Measurements from ENCODE around the gene FAM204A. TPM values are rescaled to one million over a fixed set of nuclear protein-coding genes. Genes with fewer than 3 reads are reported as not detected.

FAM204A gene
- total and polyA plus RNA-seq, 4 donors = 39.4 to 75.0 (median 53.2) TPM

DNA sequence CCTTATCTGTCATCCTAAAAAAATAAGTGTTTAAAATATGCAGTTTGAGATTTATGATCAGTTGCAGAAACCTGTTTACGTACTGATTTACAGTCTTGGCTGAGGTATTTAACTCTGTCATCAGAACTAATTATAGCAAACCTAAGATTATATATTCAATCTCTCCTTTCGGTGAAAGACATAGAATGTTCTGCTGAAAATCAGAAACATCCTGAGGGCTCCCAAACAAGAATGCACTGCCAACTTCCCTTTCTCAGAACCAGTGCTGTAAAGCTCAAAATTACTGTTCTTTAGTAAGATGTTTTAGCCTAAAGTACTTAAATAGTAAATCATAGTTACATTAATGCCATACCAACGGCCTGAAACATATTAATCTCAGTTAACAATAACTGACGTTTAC is 34.3 kb downstream of the FAM204A start:
- 72 to 79% methylated on average over 4 of the region's 4 CpGs for WGBS, 2 donors
- H3K27ac ChIP-seq (ENCODE audit: low read depth in 1 of 2, low read length in 1 of 2) = no peak overlapping the region
- H3K27me3 ChIP-seq (ENCODE audit: control insufficient read depth in 3 of 3, insufficient read depth in 3 of 3, low read length in 2 of 3) = no peaks in the 10 kb centered on the region
- H3K4me1 ChIP-seq (ENCODE audit: control insufficient read depth in 5 of 5, insufficient read depth in 5 of 5, low read length in 5 of 5) = peaks cover 0 to 29% (median 4%) of the 10 kb centered on the region in 5 donors
- TF ChIP-seq, protein P1, sequence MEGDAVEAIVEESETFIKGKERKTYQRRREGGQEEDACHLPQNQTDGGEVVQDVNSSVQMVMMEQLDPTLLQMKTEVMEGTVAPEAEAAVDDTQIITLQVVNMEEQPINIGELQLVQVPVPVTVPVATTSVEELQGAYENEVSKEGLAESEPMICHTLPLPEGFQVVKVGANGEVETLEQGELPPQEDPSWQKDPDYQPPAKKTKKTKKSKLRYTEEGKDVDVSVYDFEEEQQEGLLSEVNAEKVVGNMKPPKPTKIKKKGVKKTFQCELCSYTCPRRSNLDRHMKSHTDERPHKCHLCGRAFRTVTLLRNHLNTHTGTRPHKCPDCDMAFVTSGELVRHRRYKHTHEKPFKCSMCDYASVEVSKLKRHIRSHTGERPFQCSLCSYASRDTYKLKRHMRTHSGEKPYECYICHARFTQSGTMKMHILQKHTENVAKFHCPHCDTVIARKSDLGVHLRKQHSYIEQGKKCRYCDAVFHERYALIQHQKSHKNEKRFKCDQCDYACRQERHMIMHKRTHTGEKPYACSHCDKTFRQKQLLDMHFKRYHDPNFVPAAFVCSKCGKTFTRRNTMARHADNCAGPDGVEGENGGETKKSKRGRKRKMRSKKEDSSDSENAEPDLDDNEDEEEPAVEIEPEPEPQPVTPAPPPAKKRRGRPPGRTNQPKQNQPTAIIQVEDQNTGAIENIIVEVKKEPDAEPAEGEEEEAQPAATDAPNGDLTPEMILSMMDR (IDR thresholded peaks at IDR 0.05; ENCODE audit: control extremely low read depth, extremely low read depth) = no peak
- DNase-seq (peak in 2 of 3 donors; percentile 12 to 23), ATAC-seq (ENCODE audit: insufficient read depth, low FRiP score) (no peak)
- H3K4me3 ChIP-seq = no peak overlapping the region
- H3K9me3 ChIP-seq (ENCODE audit: control insufficient read depth in 4 of 4, insufficient read depth in 3 of 4, low read length in 3 of 4) = no peaks in the 10 kb centered on the region
- peaks cover 12 to 26% (median 14%) of the 10 kb centered on the region in 4 donors for H3K36me3 ChIP-seq (ENCODE audit: control insufficient read depth in 4 of 4, insufficient read depth in 4 of 4, low read length in 4 of 4)
- no peak overlapping the region for H3K9ac ChIP-seq (ENCODE audit: insufficient read depth in 1 of 2, low read length in 2 of 2)

DNA sequence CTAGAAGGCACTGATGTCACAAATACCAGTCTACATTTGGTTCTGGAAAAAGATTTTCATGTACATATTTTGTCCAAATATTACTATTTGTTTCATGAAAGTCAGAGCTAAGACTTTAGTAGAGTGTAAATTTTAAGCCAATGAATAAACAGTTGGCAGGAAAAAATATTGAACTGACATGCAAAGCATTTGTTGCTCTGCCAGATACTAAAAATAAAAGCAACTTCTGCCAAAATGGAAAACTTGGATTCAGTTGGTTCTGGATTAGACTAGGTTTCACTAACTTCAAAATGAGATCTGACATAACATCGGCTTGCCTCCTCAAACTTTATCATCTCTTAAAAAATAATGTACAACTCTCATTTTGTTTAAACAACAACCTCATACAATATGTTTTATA is 34.9 kb downstream of the FAM204A start:
- 82 to 94% methylated on average over 1 of the region's 1 CpG for WGBS, 2 donors
- Histone ChIP-seq H3K27ac (ENCODE audit: low read depth in 1 of 2, low read length in 1 of 2) (no peak overlapping the region), H3K36me3 (ENCODE audit: control insufficient read depth in 4 of 4, insufficient read depth in 4 of 4, low read length in 4 of 4) (peaks cover 10 to 22% (median 14%) of the 10 kb centered on the region in 4 donors)

DNA sequence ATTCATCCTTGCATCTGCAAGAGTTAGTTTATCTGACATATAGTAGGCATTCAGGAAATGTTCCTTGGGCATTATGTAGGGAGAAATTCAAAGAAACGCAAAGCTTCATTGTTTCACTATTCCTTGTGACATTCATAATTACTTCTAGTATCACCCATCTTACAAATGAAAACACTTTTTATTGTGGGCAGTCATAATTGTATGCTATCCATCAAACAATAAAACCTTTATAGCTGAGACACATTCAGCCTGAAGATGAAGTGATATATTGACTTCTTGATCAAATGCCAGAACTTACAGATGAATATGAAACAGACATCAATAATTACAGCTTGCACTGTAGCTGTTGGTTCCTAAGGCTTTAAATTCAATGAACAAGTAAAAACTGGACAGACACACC is 36.4 kb downstream of the FAM204A start:
- Histone ChIP-seq H3K27me3 (ENCODE audit: control insufficient read depth in 3 of 3, insufficient read depth in 3 of 3, low read length in 2 of 3) (no peaks in the 10 kb centered on the region), H3K36me3 (ENCODE audit: control insufficient read depth in 4 of 4, insufficient read depth in 4 of 4, low read length in 4 of 4) (peaks cover 7 to 14% (median 10%) of the 10 kb centered on the region in 4 donors), H3K27ac (ENCODE audit: low read depth in 1 of 2, low read length in 1 of 2) (no peak overlapping the region), H3K4me3 (no peak overlapping the region), H3K9ac (ENCODE audit: insufficient read depth in 1 of 2, low read length in 2 of 2) (no peak overlapping the region), H3K4me1 (ENCODE audit: control insufficient read depth in 5 of 5, insufficient read depth in 5 of 5, low read length in 5 of 5) (peaks cover 0 to 29% (median 4%) of the 10 kb centered on the region in 5 donors), H3K9me3 (ENCODE audit: control insufficient read depth in 4 of 4, insufficient read depth in 3 of 4, low read length in 3 of 4) (no peaks in the 10 kb centered on the region)
- DNase-seq = no peak
- no peak for ATAC-seq (ENCODE audit: insufficient read depth, low FRiP score)
- WGBS, 2 donors = 96 to 100% methylated on average over 1 of the region's 1 CpG
- TF ChIP-seq, protein P1 (IDR thresholded peaks at IDR 0.05; ENCODE audit: control extremely low read depth, extremely low read depth) = no peak

More for the DNA sequence above, 34.9 kb downstream of the FAM204A start:
- no peaks in the 10 kb centered on the region for H3K9me3 ChIP-seq (ENCODE audit: control insufficient read depth in 4 of 4, insufficient read depth in 3 of 4, low read length in 3 of 4)
- H3K27me3 ChIP-seq (ENCODE audit: control insufficient read depth in 3 of 3, insufficient read depth in 3 of 3, low read length in 2 of 3) = no peaks in the 10 kb centered on the region
- TF ChIP-seq, protein P1 (IDR thresholded peaks at IDR 0.05; ENCODE audit: control extremely low read depth, extremely low read depth) = no peak
- H3K9ac ChIP-seq (ENCODE audit: insufficient read depth in 1 of 2, low read length in 2 of 2) = no peak overlapping the region
- peaks cover 0 to 29% (median 4%) of the 10 kb centered on the region in 5 donors for H3K4me1 ChIP-seq (ENCODE audit: control insufficient read depth in 5 of 5, insufficient read depth in 5 of 5, low read length in 5 of 5)
- no peak overlapping the region for H3K4me3 ChIP-seq
- DNase-seq = peak in 2 of 3 donors; percentile 75 to 84
- ATAC-seq (ENCODE audit: insufficient read depth, low FRiP score) = no peak

DNA sequence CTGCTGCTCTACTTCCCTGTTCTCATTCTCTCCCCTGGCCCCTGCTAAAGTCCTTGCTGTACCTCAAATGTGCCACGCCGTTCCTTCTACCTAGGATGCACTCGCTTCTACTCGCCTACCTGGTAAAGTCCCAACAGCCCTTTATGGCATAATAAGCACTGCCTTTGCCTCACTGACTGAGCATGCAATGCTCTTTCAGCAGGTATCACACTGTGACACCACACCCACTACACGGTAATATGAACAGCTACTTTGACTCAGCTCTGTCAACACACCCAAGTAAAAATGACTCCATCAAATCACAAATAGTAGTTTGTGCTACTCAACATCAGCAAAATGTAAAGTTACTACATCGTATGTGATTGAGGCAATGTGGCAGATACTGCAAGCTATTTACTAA is 37.6 kb downstream of the FAM204A start:
- Histone ChIP-seq H3K36me3 (ENCODE audit: control insufficient read depth in 4 of 4, insufficient read depth in 4 of 4, low read length in 4 of 4) (peaks cover 3 to 10% (median 8%) of the 10 kb centered on the region in 4 donors), H3K27me3 (ENCODE audit: control insufficient read depth in 3 of 3, insufficient read depth in 3 of 3, low read length in 2 of 3) (no peaks in the 10 kb centered on the region), H3K9me3 (ENCODE audit: control insufficient read depth in 4 of 4, insufficient read depth in 3 of 4, low read length in 3 of 4) (no peaks in the 10 kb centered on the region), H3K9ac (ENCODE audit: insufficient read depth in 1 of 2, low read length in 2 of 2) (no peak overlapping the region), H3K4me3 (no peak overlapping the region), H3K4me1 (ENCODE audit: control insufficient read depth in 5 of 5, insufficient read depth in 5 of 5, low read length in 5 of 5) (peaks cover 0 to 21% (median 1%) of the 10 kb centered on the region in 5 donors), H3K27ac (ENCODE audit: low read depth in 1 of 2, low read length in 1 of 2) (no peak overlapping the region)
- DNase-seq (no peak), ATAC-seq (ENCODE audit: insufficient read depth, low FRiP score) (no peak)
- TF ChIP-seq, protein P1 (IDR thresholded peaks at IDR 0.05; ENCODE audit: control extremely low read depth, extremely low read depth) = no peak
- 88 to 94% methylated on average over 6 of the region's 6 CpGs for whole genome bisulfite sequencing, 2 donors

All from lung (tissue), 12 donors.